Panc1 (cell line): ENCODE measurements around the gene CPLX3. TPM values are rescaled to one million over a fixed set of nuclear protein-coding genes. Genes with fewer than 3 reads are reported as not detected.

Experiments
- ATAC-seq: fragments of 200-7000 bp; cut with Tn5 transposase; 2 replicates; pipeline ENCODE4 v1.9.1; 2020; ENCODE audit warnings: mild to moderate bottlenecking, moderate library complexity
- BruUV-seq: library from RNA; stranded (reverse); fragments of 400-500 nt; replicated peaks from 2 replicates; lab custom pipeline; 2021; lab: Mats Ljungman, UMichigan
- CTCF ChIA-PET: fragments of 300-600 bp; sonication (Branson Sonifier 250); formaldehyde crosslinking; loops from one replicate; lab custom pipeline; 2022; ENCODE audit warnings: antibody characterized with exemption; lab: Charles Lee
- POLR2A ChIA-PET: fragments of 300-600 bp; sonication (Branson Sonifier 250); formaldehyde crosslinking; loops from one replicate; lab custom pipeline; 2022; ENCODE audit warnings: antibody characterized with exemption; lab: Charles Lee
- DNase-seq: peaks from one replicate; pipeline ENCODE4 v3.0.0-alpha.2; 2010; ENCODE audit warnings: low read depth, low spot score
- H3K27ac ChIP-seq: 2 replicates; pipeline ENCODE4 v1.5.1; 2011; ENCODE audit warnings: mild to moderate bottlenecking, low read length, inconsistent platforms
- H3K27me3 ChIP-seq: fragments of 200-500 bp; sonication (Bioruptor generic); 2 replicates; pipeline ENCODE4 v1.6.0; 2014; ENCODE audit warnings: low read length, inconsistent platforms; ENCODE audit not compliant: control insufficient read depth, insufficient read depth
- H3K36me3 ChIP-seq: fragments of 200-500 bp; sonication (Bioruptor generic); 2 replicates; pipeline ENCODE4 v1.5.1; 2014; ENCODE audit warnings: inconsistent platforms, mild to moderate bottlenecking, low read length, moderate library complexity; ENCODE audit not compliant: control insufficient read depth, insufficient read depth
- H3K4me1 ChIP-seq: 2 replicates; pipeline ENCODE4 v1.5.1; 2011; ENCODE audit warnings: inconsistent platforms, mild to moderate bottlenecking, low read length, moderate library complexity; ENCODE audit not compliant: control insufficient read depth, insufficient read depth
- H3K4me3 ChIP-seq, 2 experiments: 2 replicates each; pipeline ENCODE4 v1.5.1; 2011 to 2012; ENCODE audit warnings: low read depth in 2 of 2, low read length in 2 of 2, mild to moderate bottlenecking in 2 of 2, inconsistent platforms in 1 of 2, moderate library complexity in 1 of 2
- H3K9me3 ChIP-seq: fragments of 200-500 bp; sonication (Bioruptor generic); 2 replicates; pipeline ENCODE4 v1.5.1; 2014; ENCODE audit warnings: low read depth, mild to moderate bottlenecking, inconsistent platforms, low read length, moderate library complexity; ENCODE audit not compliant: control insufficient read depth, insufficient read depth
- CTCF ChIP-seq: fragments of 450-650 bp; IDR thresholded peaks from 2 replicates; pipeline ENCODE4 v1.5.1; 2017; ENCODE audit warnings: mild to moderate bottlenecking
- POLR2AphosphoS5 ChIP-seq: IDR thresholded peaks from 2 replicates; pipeline ENCODE4 v1.6.1; 2012; ENCODE audit warnings: mild to moderate bottlenecking, low read depth, low read length, moderate library complexity
- REST ChIP-seq, 2 experiments: IDR thresholded peaks; 2 replicates each; pipeline ENCODE4 v1.6.1; 2011 to 2012; ENCODE audit warnings: low read depth in 2 of 2, control low read depth in 1 of 2, low read length in 1 of 2, mild to moderate bottlenecking in 1 of 2, moderate library complexity in 1 of 2; ENCODE audit not compliant: insufficient read depth in 1 of 2
- SIN3A ChIP-seq: IDR thresholded peaks from 2 replicates; pipeline ENCODE4 v1.6.1; 2012; ENCODE audit warnings: low read depth, mild to moderate bottlenecking, low read length, moderate library complexity, borderline replicate concordance; ENCODE audit not compliant: insufficient read depth
- TCF7L2 ChIP-seq: IDR thresholded peaks from 2 replicates; pipeline ENCODE4 v1.6.1; 2011; ENCODE audit warnings: mild to moderate bottlenecking, low read depth, low read length, inconsistent platforms
- in situ Hi-C: cut with HindIII; loops from 2 replicates; pipeline ENCODE4 v1.10.0; 2016; ENCODE audit warnings: low sequenced_read_pairs, low pct_unique_long_range_greater_than_20kb
- intact Hi-C: fragments of 100-400 bp; cut with micrococcal nuclease; formaldehyde crosslinking; loops from one replicate; pipeline ENCODE4 v1.10.0; 2022; ENCODE audit not compliant: unreplicated experiment
- total RNA-seq: library from RNA; stranded (reverse); gene quantifications from one replicate; pipeline ENCODE4 v1.2.1, GENCODE V29; 2021; ENCODE audit not compliant: unreplicated experiment

CPLX3 gene
- total RNA-seq, 1 experiment from 2014 or later, result not detected

- ATAC-seq, result no peak
- peaks cover 32% of the 10 kb centered on the region for H3K4me1 ChIP-seq
- ChIA-PET POLR2A (no interaction called here), CTCF (interaction anchor here (1.0 to 1.3 kb wide), 3 partner anchors 9 to 146 kb away, joined by 4 to 6 read pairs (median 6); no protein-coding TSS in a partner anchor)
- BruUV-seq, result no TSS peak
- H3K36me3 ChIP-seq, result peaks cover 3% of the 10 kb centered on the region; the same call in 1 of the 2 replicates
- no peak for DNase-seq
- H3K9me3 ChIP-seq, result no peaks in the 10 kb centered on the region
- H3K27ac ChIP-seq, result no peak overlapping the region
- intact Hi-C loops (loop anchor here (10.0 kb wide), 2 partner anchors 56 to 176 kb away; partner anchors contain the start of gene RPP25), in situ Hi-C loops (no loop called here)
- no peaks in the 10 kb centered on the region for H3K27me3 ChIP-seq
- H3K4me3 ChIP-seq, result no peak overlapping the region
- TF ChIP-seq SIN3A (no peak), CTCF (no peak), TCF7L2 (no peak), REST (IDR thresholded peaks at IDR 0.05; ENCODE audit: insufficient read depth in 1 of 2, low read depth in 2 of 2, low read length in 1 of 2) (no peak), POLR2AphosphoS5 (no peak)
These were observed 47.8 kb upstream of the CPLX3 start for GRCh38 chr15:74778599-74778970.

- intact Hi-C loops, result loop anchor here (10.0 kb wide), 2 partner anchors 56 to 176 kb away; partner anchors contain the start of gene RPP25
- CTCF ChIA-PET, result interaction anchor here (0.6 to 1.1 kb wide), 3 partner anchors 10 to 63 kb away, joined by 5 to 6 read pairs (median 6); no protein-coding TSS in a partner anchor
- POLR2A ChIA-PET, result no interaction called here
These were observed 47.2 kb upstream of the CPLX3 start for GRCh38 chr15:74779162-74779648.

More at GRCh38 chr15:74779162-74779648, 47.2 kb upstream of the CPLX3 start:
- BruUV-seq, result no TSS peak
- Histone ChIP-seq H3K27ac (no peak overlapping the region), H3K27me3 (no peaks in the 10 kb centered on the region), H3K36me3 (peaks cover 3% of the 10 kb centered on the region; the same call in 1 of the 2 replicates), H3K4me3 (no peak overlapping the region), H3K4me1 (peaks cover 38% of the 10 kb centered on the region), H3K9me3 (no peaks in the 10 kb centered on the region)
- in situ Hi-C loops, result no loop called here
- ATAC-seq (no peak), DNase-seq (no peak)
- TF ChIP-seq POLR2AphosphoS5 (no peak), CTCF (no peak), TCF7L2 (no peak), REST (IDR thresholded peaks at IDR 0.05; ENCODE audit: insufficient read depth in 1 of 2, low read depth in 2 of 2, low read length in 1 of 2) (no peak), SIN3A (no peak)
